Muscle layer of duodenum (tissue), 2 donors: ENCODE measurements around the gene EPSTI1.

Experiments
- H3K27ac ChIP-seq: one replicate; pipeline ENCODE4 v1.7.0; 2013; ENCODE audit warnings: mild to moderate bottlenecking, low read length
- H3K27me3 ChIP-seq: one replicate; pipeline ENCODE4 v1.7.0; 2013; ENCODE audit warnings: low read depth, mild to moderate bottlenecking, control low read depth, low read length
- H3K36me3 ChIP-seq, 2 donors: one replicate each; pipeline ENCODE4 v1.7.0; 2013; ENCODE audit warnings: low read length in 2 of 2, control low read depth in 1 of 2, mild to moderate bottlenecking in 1 of 2; ENCODE audit not compliant: insufficient read depth in 2 of 2, control insufficient read depth in 1 of 2
- H3K4me1 ChIP-seq, 2 donors: one replicate each; pipeline ENCODE4 v1.7.0; 2013; ENCODE audit warnings: low read length in 2 of 2, mild to moderate bottlenecking in 2 of 2, control low read depth in 1 of 2, moderate library complexity in 1 of 2; ENCODE audit not compliant: insufficient read depth in 2 of 2, control insufficient read depth in 1 of 2
- H3K4me3 ChIP-seq, 2 donors: one replicate each; pipeline ENCODE4 v1.7.0; 2013; ENCODE audit warnings: low read length in 2 of 2, low read depth in 1 of 2, mild to moderate bottlenecking in 1 of 2
- H3K9me3 ChIP-seq, 2 donors: one replicate each; pipeline ENCODE4 v1.7.0; 2013; ENCODE audit warnings: low read length in 2 of 2, control low read depth in 1 of 2, mild to moderate bottlenecking in 1 of 2; ENCODE audit not compliant: control insufficient read depth in 1 of 2
- donor health status: healthy.

Gene EPSTI1

GRCh38 chr13:43022934-43023288 is 30.9 kb upstream of the EPSTI1 start:
- no peaks in the 10 kb centered on the region for H3K9me3 ChIP-seq
- no peaks in the 10 kb centered on the region for H3K36me3 ChIP-seq
- no peaks in the 10 kb centered on the region for H3K27me3 ChIP-seq
- peaks cover 0 to 14% of the 10 kb centered on the region in 2 donors for H3K4me1 ChIP-seq
- peak overlapping the region; percentile 90 for H3K27ac ChIP-seq
- peak overlapping the region; percentile 80 to 97 for H3K4me3 ChIP-seq

GRCh38 chr13:43021926-43022670 is 30.1 kb upstream of the EPSTI1 start:
- Histone ChIP-seq H3K27ac (no peak overlapping the region), H3K36me3 (no peaks in the 10 kb centered on the region), H3K9me3 (no peaks in the 10 kb centered on the region), H3K4me3 (no peak overlapping the region), H3K4me1 (peaks cover 0 to 14% of the 10 kb centered on the region in 2 donors), H3K27me3 (no peaks in the 10 kb centered on the region)

GRCh38 chr13:43020794-43021193 is 28.8 kb upstream of the EPSTI1 start:
- Histone ChIP-seq H3K27me3 (no peaks in the 10 kb centered on the region), H3K4me3 (no peak overlapping the region), H3K4me1 (peaks cover 0 to 10% of the 10 kb centered on the region in 2 donors), H3K9me3 (no peaks in the 10 kb centered on the region), H3K27ac (no peak overlapping the region), H3K36me3 (no peaks in the 10 kb centered on the region)

GRCh38 chr13:43019811-43020210 is 27.8 kb upstream of the EPSTI1 start:
- Histone ChIP-seq H3K36me3 (no peaks in the 10 kb centered on the region), H3K27ac (no peak overlapping the region)

GRCh38 chr13:43016226-43016625 is 24.2 kb upstream of the EPSTI1 start:
- H3K36me3 ChIP-seq = no peaks in the 10 kb centered on the region
- no peaks in the 10 kb centered on the region for H3K9me3 ChIP-seq
- no peak overlapping the region for H3K4me3 ChIP-seq
- no peaks in the 10 kb centered on the region for H3K27me3 ChIP-seq
- no peaks in the 10 kb centered on the region for H3K4me1 ChIP-seq
- H3K27ac ChIP-seq = no peak overlapping the region

More at GRCh38 chr13:43019811-43020210, 27.8 kb upstream of the EPSTI1 start:
- Histone ChIP-seq H3K9me3 (no peaks in the 10 kb centered on the region), H3K4me1 (peaks cover 0 to under 1% of the 10 kb centered on the region in 2 donors), H3K4me3 (no peak overlapping the region), H3K27me3 (no peaks in the 10 kb centered on the region)

- Histone ChIP-seq H3K36me3 (no peaks in the 10 kb centered on the region), H3K27me3 (no peaks in the 10 kb centered on the region), H3K27ac (no peak overlapping the region), H3K4me1 (no peaks in the 10 kb centered on the region), H3K9me3 (no peaks in the 10 kb centered on the region), H3K4me3 (no peak overlapping the region)
Observed at GRCh38 chr13:43014162-43014561, 22.1 kb upstream of the EPSTI1 start.

- no peaks in the 10 kb centered on the region for H3K36me3 ChIP-seq
Observed at GRCh38 chr13:43009506-43009905, 17.5 kb upstream of the EPSTI1 start.

GRCh38 chr13:43008596-43008995 is 16.6 kb upstream of the EPSTI1 start:
- H3K36me3 ChIP-seq = no peaks in the 10 kb centered on the region
- H3K4me1 ChIP-seq = no peaks in the 10 kb centered on the region
- no peaks in the 10 kb centered on the region for H3K9me3 ChIP-seq
- no peak overlapping the region for H3K27ac ChIP-seq
- no peaks in the 10 kb centered on the region for H3K27me3 ChIP-seq
- H3K4me3 ChIP-seq = no peak overlapping the region

More at GRCh38 chr13:43009506-43009905, 17.5 kb upstream of the EPSTI1 start:
- H3K4me3 ChIP-seq = no peak overlapping the region
- no peaks in the 10 kb centered on the region for H3K4me1 ChIP-seq
- H3K27me3 ChIP-seq = no peaks in the 10 kb centered on the region
- H3K27ac ChIP-seq = no peak overlapping the region
- no peaks in the 10 kb centered on the region for H3K9me3 ChIP-seq

GRCh38 chr13:43006893-43007631 is 15.0 kb upstream of the EPSTI1 start:
- Histone ChIP-seq H3K4me3 (no peak overlapping the region), H3K36me3 (no peaks in the 10 kb centered on the region), H3K27ac (no peak overlapping the region), H3K4me1 (no peaks in the 10 kb centered on the region), H3K27me3 (no peaks in the 10 kb centered on the region), H3K9me3 (no peaks in the 10 kb centered on the region)

- H3K9me3 ChIP-seq = no peaks in the 10 kb centered on the region
- H3K4me3 ChIP-seq = no peak overlapping the region
- no peaks in the 10 kb centered on the region for H3K36me3 ChIP-seq
- H3K27me3 ChIP-seq = no peaks in the 10 kb centered on the region
- H3K4me1 ChIP-seq = no peaks in the 10 kb centered on the region
- no peak overlapping the region for H3K27ac ChIP-seq
Observed at GRCh38 chr13:43005460-43006236, 13.6 kb upstream of the EPSTI1 start.

- H3K4me3 ChIP-seq = no peak overlapping the region
- H3K27me3 ChIP-seq = no peaks in the 10 kb centered on the region
- no peaks in the 10 kb centered on the region for H3K4me1 ChIP-seq
- no peaks in the 10 kb centered on the region for H3K36me3 ChIP-seq
- H3K27ac ChIP-seq = no peak overlapping the region
- H3K9me3 ChIP-seq = no peaks in the 10 kb centered on the region
Observed at GRCh38 chr13:43003729-43004128, 11.7 kb upstream of the EPSTI1 start.
